ENCODE data around the gene OR1E2. TPM values are rescaled to one million over a fixed set of nuclear protein-coding genes. Genes with fewer than 3 reads are reported as not detected.
"Not testable (repeated sequence)": the region's sequence is repeated elsewhere in the genome, so short reads cannot be mapped to it uniquely, and the experiment has no call there.

The OR1E2 gene
- total RNA-seq, 2 donors from 2014 or later: not detected

GRCh38 chr17:3438368-3438767 is 4.7 kb upstream of the OR1E2 start:
- WGBS, 2 experiments (ENCODE audit: insufficient coverage in 1 of 2, insufficient read length in 1 of 2): 45 to 73% methylated on average over 1 of the region's 1 CpG
- no peaks in the 10 kb centered on the region for H3K4me1 ChIP-seq (ENCODE audit: control insufficient read depth, insufficient read depth, low read length)
- no peaks in the 10 kb centered on the region for H3K27me3 ChIP-seq (ENCODE audit: control insufficient read depth, insufficient read depth, low read length, poor library complexity, severe bottlenecking)
- no peaks in the 10 kb centered on the region for H3K4me1 Mint-ChIP-seq
- H3K4me3 ChIP-seq (ENCODE audit: low read length): no peak overlapping the region
- no peak overlapping the region for H3K9ac ChIP-seq (ENCODE audit: extremely low read depth, low read length, poor library complexity, severe bottlenecking)
- no peaks in the 10 kb centered on the region for H3K36me3 ChIP-seq (ENCODE audit: control insufficient read depth, insufficient read depth, low read length)
- DNase-seq: no peak
- TF ChIP-seq CTCF (conservative IDR thresholded peaks at IDR 0.05): no peak
- H3K27me3 Mint-ChIP-seq (ENCODE audit: insufficient read depth): no peaks in the 10 kb centered on the region
- H3K4me3 Mint-ChIP-seq: no peak overlapping the region
- H3K9me3 Mint-ChIP-seq: peaks cover 3% of the 10 kb centered on the region
- no peaks in the 10 kb centered on the region for H3K9me3 ChIP-seq (ENCODE audit: control insufficient read depth, low read length)
- H3K36me3 Mint-ChIP-seq (ENCODE audit: low read depth): no peaks in the 10 kb centered on the region
- no peak overlapping the region for H3K27ac Mint-ChIP-seq
- H3K27ac ChIP-seq (ENCODE audit: low read depth, low read length): no peak overlapping the region

GRCh38 chr17:3433215-3433614 is 426 bp downstream of the OR1E2 start:
- H3K4me1 Mint-ChIP-seq: not testable (repeated sequence)

GRCh38 chr17:3418222-3418621 is 15.4 kb downstream of the OR1E2 start:
- no peak overlapping the region for H3K4me3 ChIP-seq (ENCODE audit: low read length)
- H3K4me1 ChIP-seq (ENCODE audit: control insufficient read depth, insufficient read depth, low read length): no peaks in the 10 kb centered on the region
- H3K36me3 ChIP-seq (ENCODE audit: control insufficient read depth, insufficient read depth, low read length): no peaks in the 10 kb centered on the region
- H3K9me3 ChIP-seq (ENCODE audit: control insufficient read depth, low read length): peaks cover 10% of the 10 kb centered on the region
- 25 to 29% methylated on average over 1 to 2 of the region's 2 CpGs for WGBS, 2 experiments (ENCODE audit: insufficient coverage in 1 of 2, insufficient read length in 1 of 2)
- H3K27ac ChIP-seq (ENCODE audit: low read depth, low read length): no peak overlapping the region
- Mint-ChIP-seq H3K36me3 (ENCODE audit: low read depth) (no peaks in the 10 kb centered on the region), H3K27ac (no peak overlapping the region), H3K4me3 (no peak overlapping the region), H3K4me1 (no peaks in the 10 kb centered on the region), H3K27me3 (ENCODE audit: insufficient read depth) (no peaks in the 10 kb centered on the region), H3K9me3 (peaks cover 60% of the 10 kb centered on the region)
- H3K27me3 ChIP-seq (ENCODE audit: control insufficient read depth, insufficient read depth, low read length, poor library complexity, severe bottlenecking): no peaks in the 10 kb centered on the region
- no peak for DNase-seq
- no peak overlapping the region for H3K9ac ChIP-seq (ENCODE audit: extremely low read depth, low read length, poor library complexity, severe bottlenecking)
- TF ChIP-seq CTCF (conservative IDR thresholded peaks at IDR 0.05): no peak

More at GRCh38 chr17:3433215-3433614, 426 bp downstream of the OR1E2 start:
- not testable (repeated sequence) for H3K36me3 Mint-ChIP-seq (ENCODE audit: low read depth); H3K4me3 ChIP-seq (ENCODE audit: low read length); H3K27ac Mint-ChIP-seq; H3K36me3 ChIP-seq (ENCODE audit: control insufficient read depth, insufficient read depth, low read length); H3K9ac ChIP-seq (ENCODE audit: extremely low read depth, low read length, poor library complexity, severe bottlenecking); H3K27ac ChIP-seq (ENCODE audit: low read depth, low read length); H3K4me1 ChIP-seq (ENCODE audit: control insufficient read depth, insufficient read depth, low read length); H3K4me3 Mint-ChIP-seq; H3K27me3 ChIP-seq (ENCODE audit: control insufficient read depth, insufficient read depth, low read length, poor library complexity, severe bottlenecking); H3K27me3 Mint-ChIP-seq (ENCODE audit: insufficient read depth)
- peak; percentile 89 for DNase-seq
- 41 to 52% methylated on average over 6 to 7 of the region's 7 CpGs for WGBS, 2 experiments (ENCODE audit: insufficient coverage in 1 of 2, insufficient read length in 1 of 2)
- peaks cover 38% of the 10 kb centered on the region for H3K9me3 Mint-ChIP-seq
- H3K9me3 ChIP-seq (ENCODE audit: control insufficient read depth, low read length): peaks cover 21% of the 10 kb centered on the region

GRCh38 chr17:3415610-3416009 is 18.0 kb downstream of the OR1E2 start:
- Mint-ChIP-seq H3K27ac (no peak overlapping the region), H3K9me3 (peaks cover 56% of the 10 kb centered on the region), H3K36me3 (ENCODE audit: low read depth) (no peaks in the 10 kb centered on the region), H3K4me1 (no peaks in the 10 kb centered on the region), H3K27me3 (ENCODE audit: insufficient read depth) (no peaks in the 10 kb centered on the region), H3K4me3 (no peak overlapping the region)
- no peak for TF ChIP-seq CTCF (conservative IDR thresholded peaks at IDR 0.05)
- Histone ChIP-seq H3K4me3 (ENCODE audit: low read length) (no peak overlapping the region), H3K9ac (ENCODE audit: extremely low read depth, low read length, poor library complexity, severe bottlenecking) (no peak overlapping the region), H3K4me1 (ENCODE audit: control insufficient read depth, insufficient read depth, low read length) (no peaks in the 10 kb centered on the region), H3K27me3 (ENCODE audit: control insufficient read depth, insufficient read depth, low read length, poor library complexity, severe bottlenecking) (no peaks in the 10 kb centered on the region), H3K36me3 (ENCODE audit: control insufficient read depth, insufficient read depth, low read length) (no peaks in the 10 kb centered on the region), H3K27ac (ENCODE audit: low read depth, low read length) (no peak overlapping the region), H3K9me3 (ENCODE audit: control insufficient read depth, low read length) (peaks cover 6% of the 10 kb centered on the region)
- no peak for DNase-seq
- WGBS, 2 experiments (ENCODE audit: insufficient coverage in 1 of 2, insufficient read length in 1 of 2): 73 to 75% methylated on average over 3 to 4 of the region's 5 CpGs

GRCh38 chr17:3412216-3412615 is 21.4 kb downstream of the OR1E2 start:
- H3K4me1 ChIP-seq (ENCODE audit: control insufficient read depth, insufficient read depth, low read length); H3K4me1 Mint-ChIP-seq; H3K27me3 ChIP-seq (ENCODE audit: control insufficient read depth, insufficient read depth, low read length, poor library complexity, severe bottlenecking); H3K36me3 Mint-ChIP-seq (ENCODE audit: low read depth); DNase-seq; H3K27ac Mint-ChIP-seq; H3K4me3 ChIP-seq (ENCODE audit: low read length); H3K9ac ChIP-seq (ENCODE audit: extremely low read depth, low read length, poor library complexity, severe bottlenecking); H3K27ac ChIP-seq (ENCODE audit: low read depth, low read length); H3K36me3 ChIP-seq (ENCODE audit: control insufficient read depth, insufficient read depth, low read length); H3K4me3 Mint-ChIP-seq; H3K27me3 Mint-ChIP-seq (ENCODE audit: insufficient read depth): not testable (repeated sequence)
- 88% methylated on average over 3 of the region's 16 CpGs; no CpG with 5 or more reads in 1 of the 2 experiments for WGBS, 2 experiments (ENCODE audit: insufficient coverage in 1 of 2, insufficient read length in 1 of 2)
- peaks cover 64% of the 10 kb centered on the region for H3K9me3 Mint-ChIP-seq
- peaks cover 15% of the 10 kb centered on the region for H3K9me3 ChIP-seq (ENCODE audit: control insufficient read depth, low read length)
